IMR-90 (cell line): Measurements from ENCODE around the gene IGDCC3. TPM values are rescaled to one million over a fixed set of nuclear protein-coding genes. Genes with fewer than 3 reads are reported as not detected.

Source experiments
- ATAC-seq: fragments of 200-7000 bp; cut with Tn5 transposase; 2 replicates; pipeline ENCODE4 v1.9.1; 2020; ENCODE audit warnings: low read depth, mild to moderate bottlenecking, moderate library complexity
- BruUV-seq: library from RNA; stranded (reverse); fragments of 400-500 nt; replicated peaks from 2 replicates; lab custom pipeline; 2021; lab: Mats Ljungman, UMichigan
- CTCF ChIA-PET: fragments of 300-600 bp; formaldehyde crosslinking; extraction: SDS; loops from one replicate; lab custom pipeline; 2021; ENCODE audit warnings: antibody characterized with exemption; lab: Yijun Ruan, JAX
- POLR2A ChIA-PET: fragments of 300-600 bp; sonication (Branson Sonifier 250); formaldehyde crosslinking; loops from one replicate; lab custom pipeline; 2022; ENCODE audit warnings: antibody characterized with exemption; ENCODE audit not compliant: unreplicated experiment; lab: Charles Lee
- DNase-seq: peaks from one replicate; pipeline ENCODE4 v3.0.0; 2013
- H2AFZ ChIP-seq: replicated peaks from 2 replicates; pipeline ENCODE3; 2013; ENCODE audit warnings: low read length, mild to moderate bottlenecking; ENCODE audit not compliant: poor library complexity
- H2AK5ac ChIP-seq: 2 replicates; pipeline ENCODE4 v1.6.1; 2013; ENCODE audit warnings: low read depth, low read length, inconsistent platforms
- H2AK9ac ChIP-seq: replicated peaks from 2 replicates; pipeline ENCODE3; 2013; ENCODE audit warnings: mild to moderate bottlenecking, low read depth, low read length, moderate library complexity; ENCODE audit not compliant: poor library complexity
- H2BK120ac ChIP-seq: 2 replicates; pipeline ENCODE4 v1.6.1; 2013; ENCODE audit warnings: low read depth, low read length, inconsistent platforms
- H2BK15ac ChIP-seq: 3 replicates; pipeline ENCODE4 v1.6.1; 2013; ENCODE audit warnings: low read depth, low read length, inconsistent platforms
- H2BK20ac ChIP-seq: 2 replicates; pipeline ENCODE4 v1.6.1; 2013; ENCODE audit warnings: low read depth, mild to moderate bottlenecking, inconsistent platforms, low read length, moderate library complexity
- H2BK5ac ChIP-seq: 2 replicates; pipeline ENCODE4 v1.6.1; 2013; ENCODE audit warnings: mild to moderate bottlenecking, low read depth, low read length, inconsistent platforms; ENCODE audit not compliant: poor library complexity, severe bottlenecking
- H3K14ac ChIP-seq: replicated peaks from 2 replicates; pipeline ENCODE4 v1.6.1; 2013; ENCODE audit warnings: low read depth, low read length, inconsistent platforms
- H3K18ac ChIP-seq: 2 replicates; pipeline ENCODE4 v1.6.1; 2013; ENCODE audit warnings: low read depth, low read length, control low read depth
- H3K23ac ChIP-seq: 2 replicates; pipeline ENCODE4 v1.6.1; 2013; ENCODE audit warnings: low read depth, low read length, inconsistent platforms
- H3K27ac ChIP-seq: 2 replicates; pipeline ENCODE4 v1.5.1; 2013; ENCODE audit warnings: mild to moderate bottlenecking, control low read depth, low read length; ENCODE audit not compliant: insufficient read depth
- H3K27me3 ChIP-seq: 2 replicates; pipeline ENCODE4 v1.6.1; 2013; ENCODE audit warnings: low read length; ENCODE audit not compliant: control insufficient read depth, insufficient read depth
- H3K36me3 ChIP-seq: 2 replicates; pipeline ENCODE4 v1.6.1; 2013; ENCODE audit warnings: low read length, mixed read lengths; ENCODE audit not compliant: control insufficient read depth, insufficient read depth
- H3K4ac ChIP-seq: 2 replicates; pipeline ENCODE4 v1.6.1; 2013; ENCODE audit warnings: low read depth, low read length, inconsistent platforms
- H3K4me1 ChIP-seq: 2 replicates; pipeline ENCODE4 v1.6.1; 2013; ENCODE audit warnings: low read length, mixed read lengths; ENCODE audit not compliant: control insufficient read depth, insufficient read depth
- H3K4me2 ChIP-seq: 2 replicates; pipeline ENCODE4 v1.6.1; 2013; ENCODE audit warnings: low read depth, mild to moderate bottlenecking, control low read depth, low read length, moderate library complexity
- H3K4me3 ChIP-seq: 2 replicates; pipeline ENCODE4 v1.5.1; 2013; ENCODE audit warnings: low read depth, mild to moderate bottlenecking, control low read depth, low read length, moderate library complexity; ENCODE audit not compliant: insufficient read depth
- H3K56ac ChIP-seq: 2 replicates; pipeline ENCODE4 v1.6.1; 2013; ENCODE audit warnings: low read length, inconsistent platforms; ENCODE audit not compliant: insufficient read depth; ENCODE audit errors: extremely low read depth
- H3K79me1 ChIP-seq, 2 experiments: 2 replicates each; pipeline ENCODE4 v1.6.1; 2013; ENCODE audit warnings: low read length in 2 of 2, inconsistent platforms in 1 of 2, low read depth in 1 of 2
- H3K9ac ChIP-seq: 2 replicates; pipeline ENCODE4 v1.6.1; 2013; ENCODE audit warnings: low read depth, low read length, control low read depth
- H3K9me1 ChIP-seq: 2 replicates; pipeline ENCODE4 v1.6.1; 2013; ENCODE audit warnings: low read length, inconsistent platforms; ENCODE audit not compliant: insufficient read depth
- H3K9me3 ChIP-seq: 2 replicates; pipeline ENCODE4 v1.6.1; 2013; ENCODE audit warnings: low read length; ENCODE audit not compliant: control insufficient read depth, insufficient read depth
- H4K20me1 ChIP-seq: 2 replicates; pipeline ENCODE4 v1.6.1; 2013; ENCODE audit warnings: low read length, inconsistent platforms; ENCODE audit not compliant: insufficient read depth
- H4K5ac ChIP-seq: 2 replicates; pipeline ENCODE4 v1.6.1; 2013; ENCODE audit warnings: mild to moderate bottlenecking, low read depth, low read length, control low read depth
- H4K8ac ChIP-seq, 2 experiments: 2 replicates each; pipeline ENCODE4 v1.6.1; 2013; ENCODE audit warnings: low read depth in 2 of 2, low read length in 2 of 2, control low read depth in 1 of 2, inconsistent platforms in 1 of 2
- H4K91ac ChIP-seq: 2 replicates; pipeline ENCODE4 v1.6.1; 2013; ENCODE audit warnings: low read depth, low read length, inconsistent platforms; ENCODE audit not compliant: insufficient read depth
- FOS ChIP-seq: fragments of 150-350 bp; IDR thresholded peaks from 2 replicates; pipeline ENCODE4 v1.6.1; 2016; ENCODE audit warnings: low read depth, low read length
- RCOR1 ChIP-seq: IDR thresholded peaks from 2 replicates; pipeline ENCODE4 v1.6.1; 2012; ENCODE audit warnings: mild to moderate bottlenecking, low read length, improper control_type of control experiment; ENCODE audit not compliant: insufficient replicate concordance
- WGBS, 2 experiments: methylation state at CpG; one replicate each; pipeline versions ENCODE4 v1.1.5 to v1.1.7; 2013; ENCODE audit warnings: missing lambda C conversion rate in 2 of 2; ENCODE audit not compliant: insufficient read length in 1 of 2; ENCODE audit errors: extremely low coverage in 2 of 2; 5-methylcytosine and 5-hydroxymethylcytosine counted together
- dilution Hi-C: fragments of 300-500 bp; cut with HindIII; formaldehyde crosslinking; loops from one replicate; pipeline ENCODE4 v1.14.3; 2018; ENCODE audit warnings: low sequenced_read_pairs; ENCODE audit not compliant: unreplicated experiment
- in situ Hi-C: fragments of 300-500 bp; cut with MboI; formaldehyde crosslinking; loops from 3 replicates; pipeline ENCODE4 v1.14.3; 2019; ENCODE audit warnings: low sequenced_read_pairs, inconsistent platforms, mixed read lengths
- intact Hi-C: fragments of 100-400 bp; cut with micrococcal nuclease; formaldehyde crosslinking; loops from 2 replicates; pipeline ENCODE4 v1.10.0; 2022
- polyA plus RNA-seq, 3 experiments: library from polyadenylated mRNA; depleted of rRNA; stranded (reverse); fragments of >200 nt; gene quantifications; 2 replicates each; pipeline ENCODE4 v1.2.3, GENCODE V29; 2012; ENCODE audit warnings: low replicate concordance in 1 of 3
- total RNA-seq: library from RNA; depleted of rRNA; stranded (reverse); fragments of >200 nt; gene quantifications from 2 replicates; pipeline ENCODE4 v1.2.3, GENCODE V29; 2012

Gene IGDCC3
- total and polyA plus RNA-seq, 2 of the 4 experiments (the other 2 are of a cell fraction): 0.18 to 0.19 TPM

- H2AFZ ChIP-seq: peak overlapping the region; percentile 98
- ATAC-seq: peak; percentile 54
- peak overlapping the region; percentile 42 for H3K4ac ChIP-seq
- WGBS, 2 experiments: 0% methylated on average over 36 of the region's 52 CpGs; no CpG with 5 or more reads in 1 of the 2 experiments
- H3K56ac ChIP-seq: no peak overlapping the region
- H3K27ac ChIP-seq: peak overlapping the region; percentile 14
- H4K91ac ChIP-seq: peak overlapping the region; percentile 18
- CTCF ChIA-PET: interaction anchor here (0.8 kb wide), 1 partner anchor 14 kb away, joined by 4 read pairs; no protein-coding TSS in a partner anchor
- TF ChIP-seq FOS (no peak), RCOR1 (peak; percentile 6)
- H3K36me3 ChIP-seq: no peaks in the 10 kb centered on the region
- peak overlapping the region; percentile 10 for H2AK9ac ChIP-seq
- peak overlapping the region; percentile 32 to 34 for H4K8ac ChIP-seq
- H4K5ac ChIP-seq: peak overlapping the region; percentile 76
- H3K27me3 ChIP-seq: peaks cover 5% of the 10 kb centered on the region
- H2BK20ac ChIP-seq: no peak overlapping the region
- H3K23ac ChIP-seq: peak overlapping the region; percentile 80
- H3K9me1 ChIP-seq: peaks cover 3% of the 10 kb centered on the region; the same call in 1 of the 2 replicates
- peak overlapping the region; percentile 48 for H3K9ac ChIP-seq
- peak overlapping the region; percentile 48 for H2BK5ac ChIP-seq
- in situ Hi-C loops: no loop called here
- DNase-seq: no peak
- BruUV-seq: no TSS peak
- H3K9me3 ChIP-seq: no peaks in the 10 kb centered on the region
- H2BK15ac ChIP-seq: no peak overlapping the region
- dilution Hi-C loops: no loop called here
- H3K79me1 ChIP-seq: peaks cover 0 to 21% of the 10 kb centered on the region in 2 experiments; a peak in 3 of 4 replicates
- H3K4me3 ChIP-seq: peak overlapping the region; percentile 84
- peak overlapping the region; percentile 15 for H3K14ac ChIP-seq
- H2BK120ac ChIP-seq: no peak overlapping the region; the same call in none of the 2 replicates
- peak overlapping the region; percentile 78 for H3K18ac ChIP-seq
- H3K4me1 ChIP-seq: peaks cover 11% of the 10 kb centered on the region
- intact Hi-C loops: no loop called here
- peak overlapping the region; percentile 94 for H3K4me2 ChIP-seq
- peak overlapping the region; percentile 6 for H2AK5ac ChIP-seq
- POLR2A ChIA-PET: interaction anchor here (2.0 kb wide), 1 partner anchor 18 kb away, joined by 6 read pairs; the partner anchor contains the start of gene RNU5B-1
- H4K20me1 ChIP-seq: no peaks in the 10 kb centered on the region
Measured at GRCh38 chr15:65286069-65286703, 91.6 kb downstream of the IGDCC3 start.
